ENCODE measurements around the gene STAP1.

- TF ChIP-seq CTCF (IDR thresholded peaks at IDR 0.05; ENCODE audit: low read depth, low read length, missing input control) = no peak
- no peak for TF ChIP-seq REST (IDR thresholded peaks at IDR 0.05)
- no peak for TF ChIP-seq JUND (IDR thresholded peaks at IDR 0.05)
- no peak for TF ChIP-seq HNF4A (conservative IDR thresholded peaks at IDR 0.05)
- TF ChIP-seq YY1 (IDR thresholded peaks at IDR 0.05) = no peak
- TF ChIP-seq SP1 (IDR thresholded peaks at IDR 0.05) = no peak
- no peak for TF ChIP-seq GABPA (IDR thresholded peaks at IDR 0.05 in 1 of 2, conservative IDR thresholded peaks at IDR 0.05 in 1 of 2)
- no peak for TF ChIP-seq RAD21 (IDR thresholded peaks at IDR 0.05)
- no peak for TF ChIP-seq ZBTB33 (IDR thresholded peaks at IDR 0.05)
- TF ChIP-seq FOXA1 (IDR thresholded peaks at IDR 0.05) = no peak
- TF ChIP-seq MAX (IDR thresholded peaks at IDR 0.05) = no peak
- TF ChIP-seq TAF1 (conservative IDR thresholded peaks at IDR 0.05) = no peak
- TF ChIP-seq RXRA (IDR thresholded peaks at IDR 0.05) = no peak
Measured at GRCh38 chr4:67624939-67625338, 66.4 kb downstream of the STAP1 start.
